Stomach smooth muscle (tissue), 2 donors: ENCODE results near the gene GNAI2.
"Not testable (repeated sequence)": the region's sequence is repeated elsewhere in the genome, so short reads cannot be mapped to it uniquely, and the experiment has no call there.

Experiments
- H3K27ac ChIP-seq: one replicate; pipeline ENCODE4 v1.7.0; 2013; ENCODE audit warnings: mild to moderate bottlenecking, low read length, inconsistent platforms
- H3K27me3 ChIP-seq, 2 donors: one replicate each; pipeline ENCODE4 v1.7.0; 2013; ENCODE audit warnings: low read length in 2 of 2; ENCODE audit not compliant: insufficient read depth in 2 of 2, control insufficient read depth in 1 of 2
- H3K36me3 ChIP-seq, 2 donors: one replicate each; pipeline ENCODE4 v1.7.0; 2013; ENCODE audit warnings: low read length in 2 of 2; ENCODE audit not compliant: control insufficient read depth in 2 of 2, insufficient read depth in 2 of 2
- H3K4me1 ChIP-seq: one replicate; pipeline ENCODE4 v1.7.0; 2013; ENCODE audit warnings: low read length; ENCODE audit not compliant: control insufficient read depth, insufficient read depth
- H3K4me3 ChIP-seq, 2 donors: one replicate each; pipeline ENCODE4 v1.7.0; 2013; ENCODE audit warnings: low read length in 2 of 2
- H3K9ac ChIP-seq, 2 donors: one replicate each; pipeline ENCODE4 v1.7.0; 2013; ENCODE audit warnings: low read length in 2 of 2, mild to moderate bottlenecking in 1 of 2
- H3K9me3 ChIP-seq, 2 donors: one replicate each; pipeline ENCODE4 v1.7.0; 2013; ENCODE audit warnings: low read length in 2 of 2; ENCODE audit not compliant: control insufficient read depth in 2 of 2
- donor health status: healthy.
- donor health status: Pancreatic carcinoma.

GNAI2 gene

DNA sequence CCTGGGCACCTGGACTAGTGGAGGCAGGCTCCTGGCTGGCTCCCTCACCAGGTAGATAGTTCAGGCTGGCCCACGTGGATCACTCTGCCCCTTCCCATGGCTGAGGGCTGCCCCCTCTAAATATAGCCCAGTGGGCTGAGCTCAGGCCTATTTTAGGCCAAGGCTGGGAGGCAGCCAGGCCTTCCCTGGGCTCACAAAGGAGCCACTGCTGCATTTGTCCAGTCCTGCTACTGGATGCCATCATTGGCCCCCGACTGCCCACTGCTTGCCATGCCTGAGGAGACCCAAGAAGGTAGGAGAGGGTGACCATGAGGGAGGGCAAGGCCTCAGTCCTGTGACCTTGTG is 42.8 kb downstream of the GNAI2 start, which contains the start of gene LSMEM2:
Gene LSMEM2 (plus strand): TSS at position 208 of the 345 bp plus-strand sequence. CDS start 27 bp downstream, at position 235.
- H3K4me1 ChIP-seq = peaks cover 24% of the 10 kb centered on the region
- H3K27me3 ChIP-seq = peaks cover 5 to 12% of the 10 kb centered on the region in 2 donors
- H3K36me3 ChIP-seq = no peaks in the 10 kb centered on the region
- no peak within 1 kb of the TSS for H3K4me3 ChIP-seq
- peak within 1 kb of the TSS; percentile 3 to 36 for H3K9ac ChIP-seq
- H3K9me3 ChIP-seq = no peaks in the 10 kb centered on the region
- no peak within 1 kb of the TSS for H3K27ac ChIP-seq

DNA sequence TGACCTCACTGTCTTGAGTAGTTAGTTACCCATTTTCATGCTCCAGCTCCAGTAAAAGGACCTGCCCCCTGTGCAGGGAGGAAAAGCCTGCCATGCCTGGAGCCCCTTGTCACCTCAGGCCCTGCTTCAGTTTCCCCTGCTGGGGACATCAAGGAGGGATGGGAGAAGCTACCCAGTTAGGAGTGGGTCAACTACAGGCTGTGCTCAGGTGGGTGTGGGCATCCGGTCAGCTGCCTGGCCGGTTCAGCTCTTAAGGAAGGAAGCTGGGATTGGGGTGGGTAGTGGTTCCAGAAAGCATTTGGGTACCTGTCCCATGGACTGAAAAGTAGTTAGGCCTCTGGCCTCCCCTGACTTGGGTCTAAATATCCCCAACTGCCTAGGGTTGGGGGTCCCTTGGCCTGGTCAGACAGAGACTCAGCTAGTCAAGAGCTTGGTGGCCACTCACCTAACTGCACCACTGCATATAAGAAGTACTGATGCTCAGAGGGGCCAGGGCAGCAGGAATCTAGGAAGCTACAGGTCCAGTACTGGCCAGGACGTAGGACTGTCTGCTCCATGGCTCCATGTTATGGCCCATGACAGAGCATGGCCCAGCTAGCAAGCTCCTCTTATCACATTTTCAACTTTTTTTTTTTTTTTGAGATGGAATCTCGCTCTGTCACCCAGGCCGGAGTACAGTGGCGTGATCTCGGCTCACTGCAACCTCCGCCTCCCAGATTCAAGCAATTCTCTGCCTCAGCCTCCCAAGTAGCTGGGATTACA is 43.4 kb downstream of the GNAI2 start:
- no peak overlapping the region for H3K4me3 ChIP-seq
- no peak overlapping the region for H3K27ac ChIP-seq
- H3K27me3 ChIP-seq = peaks cover 5 to 8% of the 10 kb centered on the region in 2 donors
- peak overlapping the region; percentile 3 to 21 for H3K9ac ChIP-seq
- no peaks in the 10 kb centered on the region for H3K36me3 ChIP-seq
- H3K9me3 ChIP-seq = no peaks in the 10 kb centered on the region
- H3K4me1 ChIP-seq = peaks cover 22% of the 10 kb centered on the region

DNA sequence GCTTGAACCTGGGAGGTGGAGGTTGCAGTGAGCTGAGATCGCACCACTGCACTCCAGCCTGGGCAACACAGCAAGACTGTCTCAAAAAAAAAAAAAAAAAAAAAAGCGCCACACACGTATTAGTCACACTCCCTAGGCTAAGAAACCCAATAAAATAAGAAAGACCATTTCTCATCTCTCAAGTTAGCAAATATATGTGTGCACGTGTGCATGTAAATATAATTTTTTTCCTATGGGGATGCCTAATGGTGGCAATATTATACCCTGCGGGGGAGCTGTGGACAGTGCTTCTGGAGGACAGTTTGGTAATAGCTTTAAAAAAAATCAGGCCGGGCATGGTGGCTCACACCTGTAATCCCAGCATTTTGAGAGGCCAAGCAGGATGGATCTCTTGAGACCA is 48.1 kb downstream of the GNAI2 start:
- not testable (repeated sequence) for H3K27me3 ChIP-seq, H3K4me1 ChIP-seq, H3K4me3 ChIP-seq, H3K9me3 ChIP-seq, H3K27ac ChIP-seq, H3K9ac ChIP-seq
- peaks cover 17% of the 10 kb centered on the region in 2 donors for H3K36me3 ChIP-seq

DNA sequence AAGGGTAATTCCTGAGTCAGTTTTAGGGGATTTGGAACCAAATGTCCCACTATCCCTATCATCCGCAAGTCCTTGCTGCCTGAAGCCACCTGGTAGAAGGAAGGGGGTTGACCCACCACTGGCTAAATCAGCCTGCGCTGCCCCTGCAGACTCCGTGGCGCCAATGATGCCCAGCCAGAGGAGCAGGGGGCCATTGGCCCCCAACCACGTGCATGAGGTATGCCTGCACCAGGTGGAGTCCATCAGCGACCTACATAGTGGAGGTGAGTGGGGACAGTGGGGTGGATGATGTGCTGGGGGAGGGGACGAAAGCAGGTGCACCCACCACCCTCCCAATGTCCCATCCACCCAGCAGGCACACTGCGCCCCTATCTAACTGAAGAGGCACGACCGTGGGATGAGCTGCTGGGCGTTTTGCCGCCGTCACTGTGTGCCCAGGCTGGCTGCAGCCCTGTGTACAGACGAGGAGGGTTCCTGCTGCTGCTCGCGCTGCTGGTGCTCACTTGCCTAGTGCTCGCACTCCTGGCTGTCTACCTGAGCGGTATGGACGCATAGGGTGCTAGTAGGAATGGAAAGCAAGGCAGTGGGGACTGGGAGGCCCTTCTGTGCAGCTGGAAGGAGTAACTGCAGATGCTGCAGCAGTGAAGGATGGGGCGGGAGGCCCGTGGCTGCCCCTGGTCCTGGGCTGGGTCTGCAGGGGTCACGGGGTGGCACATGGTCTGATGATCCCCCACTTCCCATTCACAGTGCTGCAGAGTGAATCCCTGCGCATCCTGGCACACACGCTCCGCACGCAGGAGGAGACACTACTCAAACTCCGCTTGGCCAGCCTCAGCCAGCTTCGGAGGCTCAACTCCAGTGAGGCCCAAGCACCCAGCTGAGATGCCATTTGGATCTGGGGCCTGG is 50.6 kb downstream of the GNAI2 start:
- Histone ChIP-seq H3K27ac (no peak overlapping the region), H3K9me3 (no peaks in the 10 kb centered on the region), H3K9ac (no peak overlapping the region), H3K4me1 (peaks cover 12% of the 10 kb centered on the region), H3K4me3 (no peak overlapping the region), H3K36me3 (peaks cover 28 to 30% of the 10 kb centered on the region in 2 donors), H3K27me3 (no peaks in the 10 kb centered on the region)

DNA sequence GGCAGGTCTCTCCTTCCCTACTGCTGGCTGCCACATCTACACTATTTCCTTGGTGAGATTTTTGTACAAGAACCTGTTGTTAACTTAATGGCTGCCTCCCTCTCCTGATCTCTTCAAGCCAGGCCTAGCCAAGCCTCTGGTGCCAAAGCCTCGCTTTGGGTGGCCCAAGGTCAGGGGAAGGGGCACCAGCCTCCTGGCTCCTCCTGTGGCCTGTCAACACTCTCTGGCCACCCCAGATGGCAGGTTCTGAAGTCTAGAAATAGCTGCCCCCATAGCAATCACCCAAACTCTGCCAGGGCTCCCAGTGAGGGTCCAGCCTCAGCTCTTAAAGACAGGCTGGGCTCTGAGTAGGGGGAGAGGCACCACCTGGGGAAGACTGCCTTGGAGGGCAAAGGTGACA is 51.3 kb downstream of the GNAI2 start:
- Histone ChIP-seq H3K9me3 (no peaks in the 10 kb centered on the region), H3K4me1 (peaks cover 14% of the 10 kb centered on the region), H3K27ac (no peak overlapping the region), H3K27me3 (no peaks in the 10 kb centered on the region), H3K4me3 (no peak overlapping the region), H3K36me3 (peaks cover 28 to 30% of the 10 kb centered on the region in 2 donors), H3K9ac (no peak overlapping the region)

DNA sequence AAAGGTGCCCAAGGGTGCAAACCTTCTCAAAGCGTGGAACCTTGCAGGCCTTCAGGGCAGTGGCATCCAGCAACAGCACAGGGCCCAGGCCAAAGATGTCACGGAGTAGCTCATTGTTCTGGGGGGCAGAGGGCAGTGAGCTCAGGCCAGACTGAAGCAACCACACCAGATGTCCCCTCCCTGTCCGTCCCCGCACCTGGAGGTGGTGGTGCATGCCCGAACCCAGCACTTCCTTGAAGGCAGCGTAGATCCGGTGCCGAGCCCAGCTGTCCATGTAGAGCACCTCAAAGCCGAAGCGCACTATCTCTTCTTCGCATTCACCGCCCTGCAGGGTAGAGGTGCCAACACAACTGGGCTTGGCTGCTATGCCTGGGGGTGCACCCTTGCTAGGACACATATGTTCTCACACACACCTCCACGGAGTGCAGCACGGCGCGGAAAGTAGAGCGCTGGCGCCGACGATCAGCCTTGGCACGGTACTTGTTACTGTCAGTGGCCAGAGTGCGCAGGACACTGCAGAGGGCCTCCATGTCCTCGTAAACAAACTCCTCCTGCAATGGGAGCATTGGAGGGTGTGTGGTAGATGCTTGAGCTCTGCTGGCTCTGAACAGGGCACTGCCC is 52.5 kb downstream of the GNAI2 start:
- peaks cover 23% of the 10 kb centered on the region for H3K4me1 ChIP-seq
- H3K27me3 ChIP-seq = no peaks in the 10 kb centered on the region
- H3K36me3 ChIP-seq = peaks cover 28 to 30% of the 10 kb centered on the region in 2 donors
- no peak overlapping the region for H3K9ac ChIP-seq
- H3K27ac ChIP-seq = no peak overlapping the region
- no peaks in the 10 kb centered on the region for H3K9me3 ChIP-seq
- no peak overlapping the region for H3K4me3 ChIP-seq

DNA sequence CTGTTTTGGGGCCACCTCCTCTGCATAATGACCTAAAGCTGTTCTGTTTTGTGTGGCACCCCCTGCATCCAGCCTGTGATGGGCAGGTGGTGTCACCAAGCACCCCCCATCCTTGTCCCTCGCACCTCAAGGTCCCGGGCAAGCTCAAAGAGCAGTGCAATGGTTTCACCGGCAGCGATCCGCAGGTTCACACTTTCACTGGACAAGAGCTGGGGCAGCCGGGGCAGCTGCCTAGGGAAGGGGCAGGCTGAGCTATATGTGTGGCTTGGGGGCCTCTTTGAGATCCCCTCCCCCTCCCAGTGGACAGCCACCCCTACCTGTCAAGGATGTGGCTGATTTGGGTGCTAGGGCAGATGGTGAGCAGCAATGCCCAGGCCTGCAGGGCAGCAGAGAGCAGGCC is 53.1 kb downstream of the GNAI2 start:
- peaks cover 28 to 30% of the 10 kb centered on the region in 2 donors for H3K36me3 ChIP-seq
- H3K27me3 ChIP-seq = no peaks in the 10 kb centered on the region
- H3K9ac ChIP-seq = no peak overlapping the region
- no peak overlapping the region for H3K27ac ChIP-seq
- no peak overlapping the region for H3K4me3 ChIP-seq
- H3K9me3 ChIP-seq = no peaks in the 10 kb centered on the region
- H3K4me1 ChIP-seq = peaks cover 23% of the 10 kb centered on the region

DNA sequence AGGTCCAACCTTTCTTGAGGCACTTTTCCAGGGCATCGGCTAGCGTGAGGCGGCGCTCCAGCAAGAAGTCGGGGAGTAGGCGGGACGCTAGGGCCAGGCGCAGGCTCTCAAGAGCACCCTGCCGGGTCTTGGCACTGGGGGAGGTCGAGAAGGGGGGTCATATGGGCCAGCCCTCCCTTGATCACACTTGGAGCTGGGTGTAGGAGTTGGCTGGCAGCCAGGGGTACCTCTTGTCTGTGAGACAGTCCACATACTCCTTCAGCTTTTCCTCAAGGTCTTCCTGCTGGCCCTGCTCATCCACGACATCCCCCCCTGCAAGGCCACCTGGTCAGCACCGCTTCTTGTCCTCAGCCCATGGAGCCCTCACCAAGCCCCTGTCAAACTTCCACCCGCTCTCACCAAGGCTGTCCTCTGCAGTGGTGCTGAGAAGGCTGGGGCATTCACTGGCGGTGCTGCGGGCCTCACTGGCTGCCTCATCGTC is 54.2 kb downstream of the GNAI2 start:
- Histone ChIP-seq H3K27ac (no peak overlapping the region), H3K4me1 (peaks cover 23% of the 10 kb centered on the region), H3K4me3 (no peak overlapping the region), H3K9me3 (no peaks in the 10 kb centered on the region), H3K27me3 (no peaks in the 10 kb centered on the region), H3K9ac (no peak overlapping the region), H3K36me3 (peaks cover 28 to 30% of the 10 kb centered on the region in 2 donors)

DNA sequence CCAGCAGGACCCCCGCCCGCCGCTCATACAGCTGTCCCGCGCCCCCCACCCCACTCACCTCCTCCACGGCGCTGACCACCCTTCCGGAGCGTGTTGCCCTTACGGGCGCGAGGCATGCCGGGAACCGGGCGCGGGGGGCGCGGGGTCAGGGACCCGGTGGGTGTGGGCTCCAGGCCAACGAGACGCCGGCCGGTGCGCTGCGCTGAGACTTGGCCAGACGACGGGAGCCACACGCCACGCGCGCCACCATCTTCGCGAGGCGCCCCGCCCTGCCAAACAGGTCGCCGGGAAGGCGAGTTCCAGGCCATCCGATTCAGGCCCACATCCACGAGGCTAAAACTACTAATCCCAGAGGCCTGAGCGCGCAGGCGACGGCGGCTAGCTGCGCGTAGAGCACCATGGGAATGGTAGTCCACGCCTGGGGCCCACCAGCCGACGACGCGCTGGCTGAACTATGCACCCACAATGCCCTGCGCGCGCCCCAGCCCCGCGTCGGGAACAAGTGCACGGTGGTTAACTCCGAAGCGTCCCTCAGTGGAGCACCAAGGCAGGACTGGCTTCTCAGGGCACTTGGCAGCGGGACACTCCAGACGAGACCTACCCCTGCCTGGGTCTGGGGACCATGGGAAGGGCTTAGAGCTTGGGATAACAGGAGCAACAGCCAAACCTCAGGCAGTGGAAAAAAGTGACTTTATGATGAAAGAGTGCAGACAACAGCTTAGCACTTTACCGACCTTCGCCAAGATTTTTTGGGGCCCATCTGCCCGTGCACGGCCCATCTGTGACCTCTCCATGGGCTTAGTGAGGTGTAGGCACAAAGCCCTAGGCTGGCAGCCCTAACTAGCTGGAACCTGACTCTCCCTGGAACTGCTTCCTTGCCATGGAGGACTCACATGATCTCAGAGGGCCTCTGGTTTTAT is 56.4 kb downstream of the GNAI2 start, which contains the start of gene IFRD2:
Gene IFRD2 (minus strand): TSS at position 271 of the 920 bp plus-strand sequence. CDS start 155 bp downstream, at position 116.
- Histone ChIP-seq H3K9ac (peak within 1 kb of the TSS; percentile 86 to 92), H3K4me3 (peak within 1 kb of the TSS; percentile 92 to 98), H3K36me3 (peaks cover 26 to 28% of the 10 kb centered on the region in 2 donors), H3K9me3 (no peaks in the 10 kb centered on the region), H3K4me1 (peaks cover 23% of the 10 kb centered on the region), H3K27me3 (no peaks in the 10 kb centered on the region), H3K27ac (peak within 1 kb of the TSS; percentile 90)
